HepG2 (cell line): Measurements from ENCODE around the gene FGFR3. TPM values are rescaled to one million over a fixed set of nuclear protein-coding genes. Genes with fewer than 3 reads are reported as not detected.

Experiments
- ELK4 ChIP-seq: sonication (generic); formaldehyde crosslinking; IDR thresholded peaks from 2 replicates; pipeline ENCODE4 v1.9.0; 2021; ENCODE audit warnings: missing genetic modification reagents, borderline replicate concordance
- HNF4G ChIP-seq, 2 experiments: sonication (generic) in 1 of 2; formaldehyde crosslinking in 1 of 2; IDR thresholded peaks; 2 replicates each; pipeline versions ENCODE4 v1.4.0 to v1.6.1; 2011 to 2020; ENCODE audit warnings: borderline replicate concordance in 2 of 2, low read depth in 2 of 2, mild to moderate bottlenecking in 2 of 2, low read length in 1 of 2, missing genetic modification reagents in 1 of 2, moderate library complexity in 1 of 2
- KAT8 ChIP-seq: IDR thresholded peaks from 2 replicates; pipeline ENCODE4 v1.6.1; 2016; ENCODE audit warnings: missing genetic modification reagents, missing compliant biosample characterization
- MAX ChIP-seq: IDR thresholded peaks from 2 replicates; pipeline ENCODE4 v1.6.1; 2012; ENCODE audit warnings: inconsistent platforms
- SPEN ChIP-seq: sonication (generic); formaldehyde crosslinking; IDR thresholded peaks from 2 replicates; pipeline ENCODE4 v1.5.1; 2020; ENCODE audit warnings: low read depth, mild to moderate bottlenecking, missing genetic modification reagents
- ZBTB14 ChIP-seq: sonication (generic); formaldehyde crosslinking; IDR thresholded peaks from 2 replicates; pipeline ENCODE4 v1.4.0; 2020; ENCODE audit warnings: missing genetic modification reagents
- ZNF407 ChIP-seq: sonication (generic); formaldehyde crosslinking; IDR thresholded peaks from one replicate; pipeline ENCODE4 v1.5.1; 2020; ENCODE audit warnings: mild to moderate bottlenecking, missing genetic modification reagents; ENCODE audit errors: not compliant biosample characterization
- ZNF572 ChIP-seq: sonication (generic); formaldehyde crosslinking; IDR thresholded peaks from 2 replicates; pipeline ENCODE4 v1.5.1; 2020; ENCODE audit warnings: mild to moderate bottlenecking, missing genetic modification reagents
- ZNF773 ChIP-seq: sonication (generic); formaldehyde crosslinking; IDR thresholded peaks from 2 replicates; pipeline ENCODE4 v1.4.0; 2020; ENCODE audit warnings: missing genetic modification reagents, borderline replicate concordance
- polyA plus RNA-seq, 8 experiments: library from polyadenylated mRNA; depleted of rRNA in 3 of 8; stranded (reverse) in 7 of 8; unstranded in 1 of 8; fragments of >200 nt; fragmentation: Illumina TruSeq in 4 of 8; extraction: Trizol in 4 of 8; gene quantifications; 2 replicates each; pipeline versions ENCODE4 v1.2.1 to v1.2.3, GENCODE V29; 2011 to 2016; ENCODE audit warnings: low read depth in 4 of 8, missing spikeins in 1 of 8, mixed read lengths in 1 of 8; ENCODE audit not compliant: insufficient read depth in 1 of 8
- total RNA-seq, 5 experiments: library from RNA; depleted of rRNA; stranded (reverse); fragments of >200 nt; fragmentation: Illumina TruSeq; extraction: Trizol; gene quantifications; 2 replicates each; pipeline ENCODE4 v1.2.3, GENCODE V29; 2016; ENCODE audit warnings: low read depth in 1 of 5
- TF ChIP-seq, protein P1 (sequence below), 2 experiments: sonication (generic) in 1 of 2; formaldehyde crosslinking in 1 of 2; IDR thresholded peaks; 2 replicates each; pipeline versions ENCODE4 v1.4.0 to v1.6.1; 2016 to 2020; ENCODE audit warnings: borderline replicate concordance in 1 of 2, low read depth in 1 of 2, mild to moderate bottlenecking in 1 of 2, missing genetic modification reagents in 1 of 2

Gene FGFR3
- total and polyA plus RNA-seq, 2 of the 13 experiments (the other 11 are each of a cell fraction or from before 2014, with no cell fraction given): 103 to 109 TPM

GRCh38 chr4:1766106-1767060, 26.7 kb upstream of the FGFR3 start (continued):
- TF ChIP-seq ELK4: no peak
- peak; percentile 27 for TF ChIP-seq ZNF407 (CRISPR knock-in tag)
- peak; percentile 52; the same call in 1 of the 2 replicates for TF ChIP-seq SPEN (CRISPR knock-in tag)
- peak; percentile 34; the same call in 1 of the 2 replicates for TF ChIP-seq ZNF773 (CRISPR knock-in tag)
- TF ChIP-seq, protein P1, sequence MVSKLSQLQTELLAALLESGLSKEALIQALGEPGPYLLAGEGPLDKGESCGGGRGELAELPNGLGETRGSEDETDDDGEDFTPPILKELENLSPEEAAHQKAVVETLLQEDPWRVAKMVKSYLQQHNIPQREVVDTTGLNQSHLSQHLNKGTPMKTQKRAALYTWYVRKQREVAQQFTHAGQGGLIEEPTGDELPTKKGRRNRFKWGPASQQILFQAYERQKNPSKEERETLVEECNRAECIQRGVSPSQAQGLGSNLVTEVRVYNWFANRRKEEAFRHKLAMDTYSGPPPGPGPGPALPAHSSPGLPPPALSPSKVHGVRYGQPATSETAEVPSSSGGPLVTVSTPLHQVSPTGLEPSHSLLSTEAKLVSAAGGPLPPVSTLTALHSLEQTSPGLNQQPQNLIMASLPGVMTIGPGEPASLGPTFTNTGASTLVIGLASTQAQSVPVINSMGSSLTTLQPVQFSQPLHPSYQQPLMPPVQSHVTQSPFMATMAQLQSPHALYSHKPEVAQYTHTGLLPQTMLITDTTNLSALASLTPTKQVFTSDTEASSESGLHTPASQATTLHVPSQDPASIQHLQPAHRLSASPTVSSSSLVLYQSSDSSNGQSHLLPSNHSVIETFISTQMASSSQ (IDR thresholded peaks at IDR 0.05; ENCODE audit: low read depth): no peak
- TF ChIP-seq, protein P1 (CRISPR knock-in tag; IDR thresholded peaks at IDR 0.05; ENCODE audit: borderline replicate concordance): peak; percentile 44; the same call in 1 of the 2 replicates
- TF ChIP-seq ZBTB14 (CRISPR knock-in tag): no peak
- no peak; the same call in 1 of the 2 replicates for TF ChIP-seq ZNF572 (CRISPR knock-in tag)
- TF ChIP-seq MAX: no peak
- peak; percentile 34; the same call in 1 of the 2 replicates for TF ChIP-seq KAT8 (CRISPR knock-in tag)
- TF ChIP-seq HNF4G (IDR thresholded peaks at IDR 0.05; ENCODE audit: borderline replicate concordance, low read depth, low read length): peak; percentile 76; the same call in 1 of the 2 replicates
- TF ChIP-seq HNF4G (CRISPR knock-in tag; IDR thresholded peaks at IDR 0.05; ENCODE audit: borderline replicate concordance, low read depth): peak; percentile 40; the same call in 1 of the 2 replicates
